ENCODE results near the gene TBL1X.

TBL1X gene

DNA sequence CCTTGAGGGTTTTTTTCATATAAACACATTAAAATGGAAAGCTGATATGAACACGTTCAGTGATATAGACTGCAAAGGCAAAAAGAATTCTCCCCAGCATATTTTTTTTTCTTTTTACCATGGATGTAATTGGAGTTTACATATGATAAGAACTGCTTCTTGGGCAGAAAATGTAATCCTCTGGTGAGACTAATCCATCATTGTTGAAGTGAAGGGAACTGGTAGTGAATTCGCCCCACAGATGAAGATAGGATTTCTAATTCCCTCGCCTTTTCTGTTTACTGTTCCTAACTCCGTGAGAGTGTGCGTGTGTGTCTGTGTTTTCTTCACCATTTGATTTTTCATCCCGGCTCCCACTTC is 211.9 kb downstream of the TBL1X start:
- POLR2A ChIA-PET: no interaction called here
- DNase-seq (ENCODE audit: extremely low spot score): no peak
- TF ChIP-seq, protein P1, sequence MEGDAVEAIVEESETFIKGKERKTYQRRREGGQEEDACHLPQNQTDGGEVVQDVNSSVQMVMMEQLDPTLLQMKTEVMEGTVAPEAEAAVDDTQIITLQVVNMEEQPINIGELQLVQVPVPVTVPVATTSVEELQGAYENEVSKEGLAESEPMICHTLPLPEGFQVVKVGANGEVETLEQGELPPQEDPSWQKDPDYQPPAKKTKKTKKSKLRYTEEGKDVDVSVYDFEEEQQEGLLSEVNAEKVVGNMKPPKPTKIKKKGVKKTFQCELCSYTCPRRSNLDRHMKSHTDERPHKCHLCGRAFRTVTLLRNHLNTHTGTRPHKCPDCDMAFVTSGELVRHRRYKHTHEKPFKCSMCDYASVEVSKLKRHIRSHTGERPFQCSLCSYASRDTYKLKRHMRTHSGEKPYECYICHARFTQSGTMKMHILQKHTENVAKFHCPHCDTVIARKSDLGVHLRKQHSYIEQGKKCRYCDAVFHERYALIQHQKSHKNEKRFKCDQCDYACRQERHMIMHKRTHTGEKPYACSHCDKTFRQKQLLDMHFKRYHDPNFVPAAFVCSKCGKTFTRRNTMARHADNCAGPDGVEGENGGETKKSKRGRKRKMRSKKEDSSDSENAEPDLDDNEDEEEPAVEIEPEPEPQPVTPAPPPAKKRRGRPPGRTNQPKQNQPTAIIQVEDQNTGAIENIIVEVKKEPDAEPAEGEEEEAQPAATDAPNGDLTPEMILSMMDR (IDR thresholded peaks at IDR 0.05; ENCODE audit: control extremely low read depth, extremely low read depth, low read depth, missing control alignments): no peak
- CTCF ChIA-PET: no interaction called here

DNA sequence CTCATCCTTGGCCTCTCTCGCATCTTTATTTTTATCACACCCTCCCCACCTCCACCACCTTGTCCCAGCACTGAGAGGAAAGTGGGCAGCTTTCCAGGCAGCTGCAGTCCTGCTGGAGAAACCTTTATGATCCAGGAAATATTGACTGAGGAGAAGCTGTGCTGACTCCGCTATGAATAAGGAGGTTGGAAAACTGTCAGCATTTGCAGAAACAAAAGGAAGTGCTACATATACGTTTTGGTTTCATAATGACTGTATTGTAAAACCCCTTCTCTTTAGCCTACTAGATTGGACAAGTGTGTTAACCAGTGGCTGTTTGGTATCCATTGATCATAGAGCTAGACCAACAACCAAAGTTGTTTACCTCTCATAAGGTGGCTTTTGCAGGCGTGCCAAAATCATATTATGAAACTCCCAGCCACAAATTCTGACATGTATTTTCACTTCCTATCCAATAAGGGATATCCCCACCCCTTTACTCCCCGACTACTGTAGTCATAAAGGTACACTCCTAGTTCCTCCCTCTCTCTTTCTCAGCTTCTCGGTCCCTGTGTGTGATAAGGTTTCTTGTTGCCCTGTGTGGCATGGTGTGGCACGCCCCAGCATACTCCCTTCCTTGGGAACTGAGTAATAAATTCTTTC is 212.4 kb downstream of the TBL1X start:
- TF ChIP-seq, protein P1 (IDR thresholded peaks at IDR 0.05; ENCODE audit: control extremely low read depth, extremely low read depth, low read depth, missing control alignments): no peak
- ChIA-PET POLR2A (no interaction called here), CTCF (no interaction called here)
- DNase-seq (ENCODE audit: extremely low spot score): peak; percentile 72

DNA sequence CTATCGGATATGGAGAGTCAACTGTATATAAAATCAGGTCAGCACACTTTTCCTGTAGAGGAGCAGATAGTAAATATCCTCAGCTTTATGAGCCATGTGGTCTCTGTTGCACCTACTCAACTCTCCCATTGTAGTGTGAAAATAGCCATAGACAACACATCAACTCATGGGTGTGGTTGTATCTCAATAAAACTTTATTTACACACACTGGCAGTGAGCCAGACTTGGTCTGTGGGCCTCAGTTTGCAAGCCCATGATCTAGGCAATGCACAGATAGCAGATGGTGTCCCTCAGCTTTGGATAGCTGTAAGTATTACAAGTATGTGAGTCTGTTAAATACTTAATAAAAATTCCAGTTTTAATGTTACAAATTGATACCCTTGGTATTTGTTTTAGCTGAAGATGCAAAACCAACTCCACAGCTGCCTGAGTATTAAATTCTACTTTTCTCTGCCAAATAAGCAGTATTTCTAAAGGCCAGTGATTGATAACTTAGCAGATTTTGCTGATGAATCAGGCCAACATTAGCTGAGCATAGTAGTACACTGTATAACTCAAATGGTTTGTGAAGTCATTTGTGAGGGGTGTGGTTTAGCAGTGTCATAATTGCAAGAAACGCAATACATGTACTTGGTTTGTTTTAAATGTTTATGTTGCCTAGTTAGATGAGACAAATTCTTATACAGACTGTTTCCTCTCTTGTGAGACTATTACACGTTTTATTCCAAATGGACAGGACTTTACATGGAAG is 213.5 kb downstream of the TBL1X start:
- TF ChIP-seq, protein P1 (IDR thresholded peaks at IDR 0.05; ENCODE audit: control extremely low read depth, extremely low read depth, low read depth, missing control alignments): no peak
- POLR2A ChIA-PET: no interaction called here
- DNase-seq (ENCODE audit: extremely low spot score): no peak
- CTCF ChIA-PET: no interaction called here

DNA sequence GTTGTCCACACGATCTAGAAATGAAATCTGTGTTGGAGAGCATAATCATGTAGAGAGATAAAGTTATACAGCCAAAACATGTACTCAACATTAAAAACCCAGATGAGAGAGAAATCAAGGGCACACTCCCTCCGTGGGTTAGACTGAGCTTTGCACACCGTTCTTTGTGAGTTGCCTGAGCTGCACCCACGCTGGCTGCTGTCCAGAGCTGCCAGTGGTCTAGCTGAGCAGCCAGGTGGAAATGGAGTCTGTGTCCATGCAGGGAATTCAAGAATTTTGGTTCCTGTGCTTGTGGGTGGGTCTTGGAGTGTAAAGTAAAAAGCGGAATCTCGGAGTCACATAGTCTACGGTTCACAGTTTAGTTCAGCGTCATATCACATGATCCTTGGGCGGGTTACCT is 216.2 kb downstream of the TBL1X start:
- CTCF ChIA-PET: no interaction called here
- DNase-seq (ENCODE audit: extremely low spot score): no peak
- TF ChIP-seq, protein P1 (IDR thresholded peaks at IDR 0.05; ENCODE audit: control extremely low read depth, extremely low read depth, low read depth, missing control alignments): no peak
- POLR2A ChIA-PET: no interaction called here

DNA sequence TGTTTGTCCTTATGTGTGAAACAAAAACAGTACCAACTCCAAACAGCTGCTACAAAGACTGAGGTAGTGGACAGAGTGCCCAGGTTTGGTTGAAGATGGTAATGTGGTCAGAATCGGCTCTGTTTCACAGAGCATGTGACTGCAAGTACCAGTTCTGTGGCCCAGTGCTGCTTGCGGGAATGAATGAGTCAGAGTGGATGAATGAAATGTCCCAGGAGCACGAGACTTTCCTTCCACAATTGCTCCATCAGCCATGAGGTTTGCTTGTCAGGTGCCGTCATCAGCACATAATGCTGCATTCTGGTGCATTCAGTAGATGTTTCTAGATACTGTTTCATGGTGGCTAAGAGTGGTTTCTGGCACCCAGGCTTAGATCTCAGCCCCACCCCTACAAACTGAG is 216.6 kb downstream of the TBL1X start:
- DNase-seq (ENCODE audit: extremely low spot score): no peak
- TF ChIP-seq, protein P1 (IDR thresholded peaks at IDR 0.05; ENCODE audit: control extremely low read depth, extremely low read depth, low read depth, missing control alignments): no peak
- CTCF ChIA-PET: no interaction called here
- POLR2A ChIA-PET: no interaction called here

DNA sequence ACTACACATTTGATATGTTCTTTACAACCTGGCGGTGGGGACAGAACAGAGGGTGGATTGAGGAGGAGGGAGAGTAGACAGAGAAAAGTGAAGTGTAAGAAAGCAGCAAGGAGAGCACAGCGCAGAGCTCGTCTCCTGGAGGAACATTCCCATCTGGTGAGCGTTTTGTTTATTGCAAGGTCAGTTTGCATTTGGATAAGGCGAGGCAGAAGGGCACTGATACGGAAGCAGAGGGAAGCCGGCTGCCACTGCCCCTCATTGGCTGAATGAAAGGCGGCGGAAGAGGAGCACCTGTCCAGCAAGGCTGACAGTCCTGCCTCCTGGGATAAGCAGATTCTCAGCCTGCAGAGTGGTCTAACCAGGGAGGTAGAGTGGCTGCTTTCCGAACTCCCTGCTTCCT is 217.6 kb downstream of the TBL1X start:
- ChIA-PET POLR2A (no interaction called here), CTCF (no interaction called here)
- no peak for DNase-seq (ENCODE audit: extremely low spot score)
- TF ChIP-seq, protein P1 (IDR thresholded peaks at IDR 0.05; ENCODE audit: control extremely low read depth, extremely low read depth, low read depth, missing control alignments): no peak

Measured in GM10248 (cell line).